GM23338 (cell line): ENCODE data around the gene B3GAT2. TPM values are rescaled to one million over a fixed set of nuclear protein-coding genes. Genes with fewer than 3 reads are reported as not detected.

Experiments used
- ATAC-seq: fragments of 200-7000 bp; cut with Tn5 transposase; 3 replicates; pipeline ENCODE4 v1.9.1; 2020
- DNase-seq: peaks from one replicate; pipeline ENCODE4 v3.0.0-alpha.2; 2015; ENCODE audit warnings: low spot score
- H2AFZ ChIP-seq: fragments of 200-600 bp; sonication (generic); 2 replicates; pipeline ENCODE4 v1.8.0; 2016; ENCODE audit warnings: antibody characterized with exemption, mild to moderate bottlenecking, moderate library complexity
- H3F3A ChIP-seq: fragments of 200-600 bp; sonication (generic); replicated peaks from 2 replicates; pipeline ENCODE4 v1.8.0; 2017; ENCODE audit warnings: antibody characterized with exemption, mixed run types, low read depth
- H3K27ac ChIP-seq: fragments of 200-600 bp; sonication (generic); 2 replicates; pipeline ENCODE4 v1.6.1; 2016; ENCODE audit warnings: low read depth
- H3K27me3 ChIP-seq: fragments of 200-600 bp; sonication (generic); 2 replicates; pipeline ENCODE4 v1.8.0; 2016; ENCODE audit warnings: mild to moderate bottlenecking, mixed run types, moderate library complexity; ENCODE audit not compliant: insufficient read depth
- H3K36me3 ChIP-seq: fragments of 200-600 bp; sonication (generic); 2 replicates; pipeline ENCODE4 v1.8.0; 2016; ENCODE audit warnings: mild to moderate bottlenecking; ENCODE audit not compliant: insufficient read depth
- H3K4me1 ChIP-seq: fragments of 200-600 bp; sonication (generic); 2 replicates; pipeline ENCODE4 v1.8.0; 2016; ENCODE audit warnings: mild to moderate bottlenecking, moderate library complexity; ENCODE audit not compliant: insufficient read depth
- H3K4me2 ChIP-seq: fragments of 200-600 bp; sonication (generic); 2 replicates; pipeline ENCODE4 v1.7.1; 2017; ENCODE audit warnings: mixed run types
- H3K4me3 ChIP-seq: fragments of 200-600 bp; sonication (generic); 2 replicates; pipeline ENCODE4 v1.6.1; 2016; ENCODE audit warnings: mixed run types
- H3K79me2 ChIP-seq: fragments of 200-600 bp; sonication (generic); replicated peaks from 2 replicates; pipeline ENCODE4 v1.8.0; 2017; ENCODE audit warnings: mild to moderate bottlenecking; ENCODE audit not compliant: insufficient read depth
- H3K9me2 ChIP-seq: fragments of 200-600 bp; sonication (generic); 2 replicates; pipeline ENCODE4 v1.8.0; 2017; ENCODE audit not compliant: insufficient read depth
- H4K20me1 ChIP-seq: fragments of 200-600 bp; sonication (generic); replicated peaks from 2 replicates; pipeline ENCODE4 v1.8.0; 2017; ENCODE audit warnings: mild to moderate bottlenecking; ENCODE audit not compliant: insufficient read depth
- H3K27ac Mint-ChIP-seq: 2 replicates; pipeline ENCODE4 v1.8.0; 2020; ENCODE audit warnings: inconsistent platforms, mild to moderate bottlenecking, moderate library complexity, mixed read lengths
- H3K27me3 Mint-ChIP-seq: 3 replicates; pipeline ENCODE4 v1.8.0; 2022; ENCODE audit warnings: low read depth, mild to moderate bottlenecking, moderate library complexity, mixed read lengths, inconsistent platforms; ENCODE audit not compliant: insufficient read depth, poor library complexity
- H3K36me3 Mint-ChIP-seq: 3 replicates; pipeline ENCODE4 v1.8.0; 2021; ENCODE audit warnings: low read depth, mild to moderate bottlenecking, inconsistent platforms, moderate library complexity, mixed read lengths
- H3K4me1 Mint-ChIP-seq: 3 replicates; pipeline ENCODE4 v1.8.0; 2020; ENCODE audit warnings: mild to moderate bottlenecking, inconsistent platforms, mixed read lengths
- H3K4me3 Mint-ChIP-seq: 3 replicates; pipeline ENCODE4 v1.8.0; 2021; ENCODE audit warnings: moderate library complexity, mild to moderate bottlenecking, inconsistent platforms, mixed read lengths
- H3K9me3 Mint-ChIP-seq: 3 replicates; pipeline ENCODE4 v1.8.0; 2020; ENCODE audit warnings: moderate library complexity, mild to moderate bottlenecking, inconsistent platforms, mixed read lengths
- CREB1 ChIP-seq: fragments of 250-450 bp; sonication (Bioruptor Pico); IDR thresholded peaks from 2 replicates; pipeline ENCODE4 v1.5.0; 2020; ENCODE audit warnings: low read depth, mild to moderate bottlenecking, moderate library complexity
- JUNB ChIP-seq: IDR thresholded peaks from one replicate; pipeline ENCODE4 v1.6.1; 2016; ENCODE audit warnings: antibody characterized with exemption; ENCODE audit not compliant: unreplicated experiment
- NANOG ChIP-seq: IDR thresholded peaks from 2 replicates; pipeline ENCODE4 v1.6.1; 2016; ENCODE audit warnings: antibody characterized with exemption, borderline replicate concordance
- POLR2AphosphoS5 ChIP-seq: IDR thresholded peaks from 2 replicates; pipeline ENCODE4 v1.6.1; 2016; ENCODE audit warnings: antibody characterized with exemption, low read depth
- REST ChIP-seq: IDR thresholded peaks from one replicate; pipeline ENCODE4 v1.6.1; 2018; ENCODE audit warnings: antibody characterized with exemption; ENCODE audit not compliant: unreplicated experiment
- STAT1 ChIP-seq: IDR thresholded peaks from one replicate; pipeline ENCODE4 v1.6.1; 2016; ENCODE audit warnings: antibody characterized with exemption; ENCODE audit not compliant: unreplicated experiment
- ZNF331 ChIP-seq: fragments of 250-450 bp; sonication (Bioruptor Pico); IDR thresholded peaks from 2 replicates; pipeline ENCODE4 v1.5.0; 2020; ENCODE audit warnings: low read depth, mild to moderate bottlenecking, moderate library complexity
- ZNF462 ChIP-seq: fragments of 250-450 bp; sonication (Bioruptor Pico); IDR thresholded peaks from 2 replicates; pipeline ENCODE4 v1.5.0; 2020; ENCODE audit warnings: mild to moderate bottlenecking, moderate library complexity
- polyA plus RNA-seq: library from polyadenylated mRNA; unstranded; fragments of >200 nt; fragmentation: Nextera tagmentation; extraction: Ambion mirVana; gene quantifications from 2 replicates; pipeline ENCODE4 v1.2.1, GENCODE V29; 2016
- total RNA-seq: library from RNA; depleted of rRNA; stranded (reverse); fragments of >200 nt; shearing (Covaris generic); gene quantifications from 2 replicates; pipeline ENCODE4 v1.2.3, GENCODE V29; 2014

The B3GAT2 gene
- total and polyA plus RNA-seq, 2 experiments from 2014 or later, result 1.7 to 1.8 TPM

- Mint-ChIP-seq H3K36me3 (no peaks in the 10 kb centered on the region), H3K4me1 (no peaks in the 10 kb centered on the region), H3K4me3 (no peak overlapping the region), H3K27ac (no peak overlapping the region), H3K9me3 (no peaks in the 10 kb centered on the region), H3K27me3 (no peaks in the 10 kb centered on the region)
- H3K9me2 ChIP-seq, result peaks cover 9% of the 10 kb centered on the region
- H3K4me1 ChIP-seq, result no peaks in the 10 kb centered on the region
- no peak for DNase-seq
- no peak overlapping the region for H2AFZ ChIP-seq
- H3F3A ChIP-seq, result no peaks in the 10 kb centered on the region
- no peaks in the 10 kb centered on the region for H3K36me3 ChIP-seq
- ATAC-seq, result no peak
- no peaks in the 10 kb centered on the region for H3K27me3 ChIP-seq
- no peaks in the 10 kb centered on the region for H4K20me1 ChIP-seq
- no peaks in the 10 kb centered on the region for H3K79me2 ChIP-seq
- TF ChIP-seq POLR2AphosphoS5 (no peak), REST (no peak)
- H3K4me2 ChIP-seq, result no peak overlapping the region
- no peak overlapping the region for H3K4me3 ChIP-seq
- no peak overlapping the region for H3K27ac ChIP-seq
Measured at GRCh38 chr6:70985156-70985555, 28.3 kb upstream of the B3GAT2 start.

- no peak for ATAC-seq
- H3K36me3 ChIP-seq, result no peaks in the 10 kb centered on the region
- Mint-ChIP-seq H3K4me3 (no peak overlapping the region), H3K4me1 (no peaks in the 10 kb centered on the region), H3K36me3 (no peaks in the 10 kb centered on the region), H3K27me3 (no peaks in the 10 kb centered on the region), H3K9me3 (no peaks in the 10 kb centered on the region; the same call in 2 of the 3 replicates), H3K27ac (no peak overlapping the region)
- no peaks in the 10 kb centered on the region for H3K79me2 ChIP-seq
- no peaks in the 10 kb centered on the region for H3K4me1 ChIP-seq
- peaks cover 9% of the 10 kb centered on the region for H3K9me2 ChIP-seq
- no peak overlapping the region for H3K4me2 ChIP-seq
- no peak overlapping the region for H3K4me3 ChIP-seq
- TF ChIP-seq STAT1, result no peak
- TF ChIP-seq JUNB, result no peak
- no peak for TF ChIP-seq NANOG
- TF ChIP-seq REST, result no peak
- no peak for TF ChIP-seq ZNF462 (CRISPR knock-in tag)
- no peak for TF ChIP-seq POLR2AphosphoS5
- TF ChIP-seq CREB1, result no peak
- TF ChIP-seq ZNF331, result no peak
- no peaks in the 10 kb centered on the region for H3K27me3 ChIP-seq
- no peaks in the 10 kb centered on the region for H3F3A ChIP-seq
- no peaks in the 10 kb centered on the region for H4K20me1 ChIP-seq
- DNase-seq, result no peak
- H2AFZ ChIP-seq, result no peak overlapping the region
- H3K27ac ChIP-seq, result no peak overlapping the region
Measured at GRCh38 chr6:70982747-70983146, 25.9 kb upstream of the B3GAT2 start.
